Measurements from ENCODE around the gene CSAD. TPM values are rescaled to one million over a fixed set of nuclear protein-coding genes. Genes with fewer than 3 reads are reported as not detected.

The CSAD gene
- total RNA-seq, 1 donor: 7.8 TPM

- no peak for TF ChIP-seq CTCF (IDR thresholded peaks at IDR 0.05; ENCODE audit: insufficient read depth, low read depth, low read length)
- no peak for DNase-seq (ENCODE audit: low read depth)
- no peak overlapping the region for H3K4me3 ChIP-seq (ENCODE audit: low read depth, low read length)
Observed at GRCh38 chr12:53186745-53187144, 6.0 kb upstream of the CSAD start.

GRCh38 chr12:53185582-53186153 is 4.9 kb upstream of the CSAD start:
- TF ChIP-seq CTCF (IDR thresholded peaks at IDR 0.05; ENCODE audit: insufficient read depth, low read depth, low read length): no peak
- no peak for DNase-seq (ENCODE audit: low read depth)
- H3K4me3 ChIP-seq (ENCODE audit: low read depth, low read length): no peak overlapping the region

GRCh38 chr12:53184828-53185227 is 4.1 kb upstream of the CSAD start:
- DNase-seq (ENCODE audit: low read depth): no peak
- H3K4me3 ChIP-seq (ENCODE audit: low read depth, low read length): no peak overlapping the region
- no peak for TF ChIP-seq CTCF (IDR thresholded peaks at IDR 0.05; ENCODE audit: insufficient read depth, low read depth, low read length)

- H3K4me3 ChIP-seq (ENCODE audit: low read depth, low read length): no peak overlapping the region
- DNase-seq (ENCODE audit: low read depth): no peak
- no peak for TF ChIP-seq CTCF (IDR thresholded peaks at IDR 0.05; ENCODE audit: insufficient read depth, low read depth, low read length)
Observed at GRCh38 chr12:53182903-53183302, 2.2 kb upstream of the CSAD start.

- no peak for DNase-seq (ENCODE audit: low read depth)
- H3K4me3 ChIP-seq (ENCODE audit: low read depth, low read length): peak overlapping the region; percentile 81
- TF ChIP-seq CTCF (IDR thresholded peaks at IDR 0.05; ENCODE audit: insufficient read depth, low read depth, low read length): no peak
Observed at GRCh38 chr12:53181935-53182334, 1.2 kb upstream of the CSAD start.

GRCh38 chr12:53180931-53181645 is 363 bp upstream of the CSAD start:
- no peak for TF ChIP-seq CTCF (IDR thresholded peaks at IDR 0.05; ENCODE audit: insufficient read depth, low read depth, low read length)
- peak overlapping the region; percentile 81 for H3K4me3 ChIP-seq (ENCODE audit: low read depth, low read length)
- DNase-seq (ENCODE audit: low read depth): peak; percentile 80
